OCI-LY1 (cell line): ENCODE data around the gene ADORA2A.
"Not testable (repeated sequence)": the region's sequence is repeated elsewhere in the genome, so short reads cannot be mapped to it uniquely, and the experiment has no call there.

Experiments used
- H2AFZ ChIP-seq: fragments of 200-600 bp; sonication (generic), shearing (Covaris generic); 2 replicates; pipeline ENCODE4 v1.6.0; 2014; ENCODE audit warnings: antibody characterized with exemption, mild to moderate bottlenecking, low read length
- H3F3A ChIP-seq: fragments of 200-600 bp; sonication (generic), shearing (Covaris generic); 2 replicates; pipeline ENCODE4 v1.6.0; 2014; ENCODE audit warnings: mild to moderate bottlenecking, antibody characterized with exemption, low read length, moderate library complexity; ENCODE audit not compliant: insufficient read depth
- H3K27ac ChIP-seq: fragments of 200-600 bp; sonication (generic); 2 replicates; pipeline ENCODE4 v1.5.1; 2014; ENCODE audit warnings: low read length, mixed run types, mild to moderate bottlenecking, low read depth; ENCODE audit not compliant: poor library complexity, severe bottlenecking
- H3K27me3 ChIP-seq: fragments of 200-600 bp; sonication (generic); 2 replicates; pipeline ENCODE4 v1.6.0; 2014; ENCODE audit warnings: antibody characterized with exemption, mild to moderate bottlenecking, low read length, moderate library complexity; ENCODE audit not compliant: insufficient read depth
- H3K36me3 ChIP-seq: fragments of 200-600 bp; sonication (generic); 2 replicates; pipeline ENCODE4 v1.6.1; 2014; ENCODE audit warnings: mild to moderate bottlenecking, antibody characterized with exemption, low read length, moderate library complexity, mixed read lengths; ENCODE audit not compliant: insufficient read depth
- H3K4me1 ChIP-seq: fragments of 200-600 bp; sonication (generic); 2 replicates; pipeline ENCODE4 v1.5.1; 2014; ENCODE audit warnings: mild to moderate bottlenecking, low read length, moderate library complexity; ENCODE audit not compliant: insufficient read depth, severe bottlenecking
- H3K4me2 ChIP-seq: fragments of 200-600 bp; sonication (generic), shearing (Covaris generic); 2 replicates; pipeline ENCODE4 v1.6.1; 2014; ENCODE audit warnings: low read length
- H3K4me3 ChIP-seq: fragments of 200-600 bp; sonication (generic); 2 replicates; pipeline ENCODE4 v1.5.1; 2014; ENCODE audit warnings: low read length, low read depth, mild to moderate bottlenecking, mixed read lengths; ENCODE audit not compliant: poor library complexity, severe bottlenecking
- H3K79me2 ChIP-seq: fragments of 200-600 bp; shearing (Covaris generic); 2 replicates; pipeline ENCODE4 v1.6.1; 2016; ENCODE audit warnings: mixed run types, low read length, mixed read lengths; ENCODE audit not compliant: insufficient read depth
- H3K9ac ChIP-seq: fragments of 200-600 bp; sonication (generic), shearing (Covaris generic); 2 replicates; pipeline ENCODE4 v1.6.1; 2014; ENCODE audit warnings: mild to moderate bottlenecking, low read length, mixed read lengths
- H3K9me2 ChIP-seq: fragments of 200-600 bp; sonication (generic), shearing (Covaris generic); 2 replicates; pipeline ENCODE4 v1.6.1; 2014; ENCODE audit warnings: low read depth, mild to moderate bottlenecking, low read length, mixed read lengths
- H3K9me3 ChIP-seq: fragments of 200-600 bp; shearing (Covaris generic); 2 replicates; pipeline ENCODE4 v1.6.1; 2014; ENCODE audit warnings: low read length, mixed read lengths
- H4K20me1 ChIP-seq: fragments of 200-600 bp; sonication (generic), shearing (Covaris generic); 2 replicates; pipeline ENCODE4 v1.6.0; 2016; ENCODE audit warnings: mild to moderate bottlenecking, low read length; ENCODE audit not compliant: insufficient read depth
- EZH2 ChIP-seq: fragments of 200-600 bp; sonication (generic), shearing (Covaris generic); IDR thresholded peaks from 2 replicates; pipeline ENCODE4 v1.8.0; 2017; ENCODE audit warnings: borderline replicate concordance, mixed run types, mild to moderate bottlenecking, antibody characterized with exemption, low read length, moderate library complexity, mixed read lengths
- TF ChIP-seq, protein P1 (sequence below): fragments of 200-600 bp; sonication (generic), shearing (Covaris generic); IDR thresholded peaks from 2 replicates; pipeline ENCODE4 v1.5.1; 2017; ENCODE audit warnings: mild to moderate bottlenecking, antibody characterized with exemption, low read length, moderate library complexity, mixed read lengths

The ADORA2A gene

GRCh38 chr22:24489011-24489410 lies 61.6 kb downstream of the ADORA2A start:
- Histone ChIP-seq H3K4me1 (no peaks in the 10 kb centered on the region), H3K27ac (no peak overlapping the region), H3K9ac (no peak overlapping the region), H3F3A (no peaks in the 10 kb centered on the region), H3K9me2 (no peaks in the 10 kb centered on the region), H3K27me3 (no peaks in the 10 kb centered on the region), H3K4me3 (no peak overlapping the region), H2AFZ (no peak overlapping the region), H3K9me3 (no peaks in the 10 kb centered on the region), H3K36me3 (no peaks in the 10 kb centered on the region), H4K20me1 (no peaks in the 10 kb centered on the region), H3K4me2 (no peak overlapping the region), H3K79me2 (no peaks in the 10 kb centered on the region)
- TF ChIP-seq, protein P1, sequence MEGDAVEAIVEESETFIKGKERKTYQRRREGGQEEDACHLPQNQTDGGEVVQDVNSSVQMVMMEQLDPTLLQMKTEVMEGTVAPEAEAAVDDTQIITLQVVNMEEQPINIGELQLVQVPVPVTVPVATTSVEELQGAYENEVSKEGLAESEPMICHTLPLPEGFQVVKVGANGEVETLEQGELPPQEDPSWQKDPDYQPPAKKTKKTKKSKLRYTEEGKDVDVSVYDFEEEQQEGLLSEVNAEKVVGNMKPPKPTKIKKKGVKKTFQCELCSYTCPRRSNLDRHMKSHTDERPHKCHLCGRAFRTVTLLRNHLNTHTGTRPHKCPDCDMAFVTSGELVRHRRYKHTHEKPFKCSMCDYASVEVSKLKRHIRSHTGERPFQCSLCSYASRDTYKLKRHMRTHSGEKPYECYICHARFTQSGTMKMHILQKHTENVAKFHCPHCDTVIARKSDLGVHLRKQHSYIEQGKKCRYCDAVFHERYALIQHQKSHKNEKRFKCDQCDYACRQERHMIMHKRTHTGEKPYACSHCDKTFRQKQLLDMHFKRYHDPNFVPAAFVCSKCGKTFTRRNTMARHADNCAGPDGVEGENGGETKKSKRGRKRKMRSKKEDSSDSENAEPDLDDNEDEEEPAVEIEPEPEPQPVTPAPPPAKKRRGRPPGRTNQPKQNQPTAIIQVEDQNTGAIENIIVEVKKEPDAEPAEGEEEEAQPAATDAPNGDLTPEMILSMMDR = no peak
- TF ChIP-seq EZH2 = no peak

DNA sequence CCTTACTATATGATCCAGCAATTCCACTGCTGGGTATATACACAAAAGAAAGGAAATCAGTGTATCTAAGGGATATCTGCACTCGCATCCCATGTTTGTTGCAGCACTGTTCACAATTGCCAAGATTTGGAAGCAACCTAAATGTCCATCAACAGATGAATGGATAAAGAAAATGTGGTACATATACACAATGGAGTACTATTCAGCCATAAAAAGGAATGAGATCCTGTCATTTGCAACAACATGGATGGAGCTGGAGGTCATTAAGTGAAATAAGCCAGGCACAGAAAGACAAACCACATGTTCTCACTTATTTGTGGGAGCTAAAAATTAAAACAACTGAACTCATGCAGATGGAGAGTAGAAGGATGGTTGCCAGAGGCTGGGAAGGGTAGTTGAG lies 62.0 kb downstream of the ADORA2A start:
- not testable (repeated sequence) for H3K9ac ChIP-seq, H3K79me2 ChIP-seq, H3K4me1 ChIP-seq, H3K4me2 ChIP-seq, H3K9me3 ChIP-seq, H3K4me3 ChIP-seq, H2AFZ ChIP-seq, H4K20me1 ChIP-seq, H3K27me3 ChIP-seq, H3K27ac ChIP-seq, H3F3A ChIP-seq, H3K9me2 ChIP-seq, H3K36me3 ChIP-seq
